HG02642 (cell line): ENCODE measurements around the gene NKD2.
"Not testable (repeated sequence)": the region's sequence is repeated elsewhere in the genome, so short reads cannot be mapped to it uniquely, and the experiment has no call there.

Experiments
- ATAC-seq: cut with Tn5 transposase; IDR thresholded peaks from one replicate; pipeline ENCODE4 v1.9.1; 2021; ENCODE audit warnings: mild to moderate bottlenecking; ENCODE audit not compliant: unreplicated experiment, poor library complexity

NKD2 gene

DNA sequence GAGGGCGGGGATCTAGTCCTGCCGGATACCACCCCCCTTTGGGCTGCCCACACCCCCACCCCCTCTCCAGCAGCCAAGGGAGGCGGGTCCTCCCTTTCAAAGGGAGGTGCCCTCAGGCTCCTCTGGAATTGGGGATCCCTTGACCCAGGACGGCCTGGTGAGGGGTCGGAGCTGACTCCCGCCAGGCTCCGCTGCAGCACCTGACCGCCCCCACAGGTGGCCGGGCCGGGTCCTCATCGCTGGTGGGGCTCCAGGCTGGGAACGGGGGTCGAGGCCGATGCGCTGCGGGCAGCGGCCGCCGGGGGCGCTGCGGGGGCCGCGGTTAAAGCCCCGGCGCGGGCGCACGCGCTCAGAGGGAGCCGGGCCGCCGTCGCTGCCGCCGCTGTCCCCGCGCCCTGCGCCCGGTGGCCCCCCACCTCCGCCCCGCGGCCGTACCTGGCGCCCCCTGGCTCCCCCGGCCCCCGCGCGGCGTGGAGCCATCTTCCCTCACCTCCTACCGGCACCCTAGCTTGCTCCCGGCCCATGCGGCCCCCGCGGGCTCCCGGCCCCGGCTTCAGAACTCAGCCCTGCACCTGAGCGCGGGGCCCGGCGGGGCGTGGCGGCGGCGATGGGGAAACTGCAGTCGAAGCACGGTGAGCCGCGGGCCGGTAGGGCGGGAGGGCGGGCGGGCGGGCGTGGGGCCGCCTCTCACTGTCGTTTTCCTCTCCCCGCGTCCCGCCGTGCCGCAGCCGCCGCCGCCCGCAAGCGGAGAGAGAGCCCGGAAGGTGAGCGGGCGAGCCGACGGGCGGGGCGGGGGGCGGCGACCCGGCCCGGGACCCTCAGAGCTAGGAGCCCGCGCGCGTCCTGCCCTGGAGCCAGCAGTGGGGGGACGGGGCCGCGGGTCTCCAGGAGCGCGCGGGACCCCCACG, at the start of gene NKD2:
Gene NKD2, plus strand, starts transcription at position 352 of the 908 bp plus-strand sequence. Its CDS starts 256 bp downstream, at position 608.
- peak; percentile 44 for ATAC-seq

- no peak for ATAC-seq
These were observed 48.7 kb upstream of the NKD2 start for GRCh38 chr5:959581-960531.

GRCh38 chr5:960551-960950, 48.1 kb upstream of the NKD2 start:
- ATAC-seq = no peak

DNA sequence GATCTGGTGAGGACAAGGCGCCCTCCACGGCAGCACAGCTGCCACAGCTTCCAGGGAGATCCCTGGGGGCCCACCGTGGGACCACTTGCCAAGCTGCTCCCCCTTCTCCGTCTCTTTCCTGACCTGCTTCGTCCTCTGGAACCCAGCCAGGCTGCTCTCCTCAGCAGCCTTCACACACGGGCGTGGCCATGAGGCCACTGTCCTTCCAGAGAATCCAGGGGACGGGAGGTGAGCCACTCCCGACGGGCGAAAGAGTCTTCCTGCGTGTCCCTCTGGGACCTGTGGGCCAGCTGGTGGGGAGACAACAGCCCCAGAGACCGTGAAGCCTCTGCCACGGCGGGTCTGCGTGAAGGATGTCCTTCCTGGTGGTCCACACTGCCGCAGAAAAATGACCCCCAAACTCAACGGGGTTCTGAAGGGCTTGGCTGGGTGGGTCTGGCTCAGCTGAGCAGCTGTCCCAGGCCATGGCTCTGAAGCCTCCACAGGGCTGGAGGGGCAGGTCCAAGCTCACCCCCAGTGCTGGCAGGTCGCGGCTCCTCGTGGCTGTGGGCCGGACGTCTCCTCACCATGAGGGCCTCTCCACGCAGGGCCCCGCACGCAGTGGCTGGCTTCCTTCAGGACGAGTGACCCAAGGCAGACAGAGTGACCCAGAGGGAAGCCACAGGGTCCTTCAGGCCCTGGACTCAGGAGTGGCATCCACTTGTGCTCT, 47.4 kb upstream of the NKD2 start:
- no peak for ATAC-seq

GRCh38 chr5:961711-962240, 46.8 kb upstream of the NKD2 start:
- ATAC-seq = no peak

DNA sequence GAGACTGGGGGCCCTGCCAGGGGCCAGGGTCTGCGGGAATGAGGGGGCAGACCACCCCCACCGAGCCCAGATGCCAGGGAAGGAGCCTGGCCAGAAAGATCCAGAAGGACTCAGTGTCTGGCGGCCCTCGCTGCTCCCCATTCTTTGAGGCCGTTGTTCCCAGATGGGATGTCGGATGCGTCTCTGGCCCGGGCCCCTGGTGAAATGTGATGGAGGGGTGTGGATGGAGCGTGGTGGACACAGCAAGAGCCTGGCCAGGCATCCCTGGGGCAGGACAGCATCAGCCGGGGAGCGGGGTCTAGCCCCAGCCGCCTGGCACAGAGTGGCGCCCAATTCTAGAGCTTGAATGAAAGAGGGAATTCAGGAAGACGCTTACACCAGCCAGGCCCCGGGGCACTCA, 46.2 kb upstream of the NKD2 start:
- ATAC-seq = no peak

DNA sequence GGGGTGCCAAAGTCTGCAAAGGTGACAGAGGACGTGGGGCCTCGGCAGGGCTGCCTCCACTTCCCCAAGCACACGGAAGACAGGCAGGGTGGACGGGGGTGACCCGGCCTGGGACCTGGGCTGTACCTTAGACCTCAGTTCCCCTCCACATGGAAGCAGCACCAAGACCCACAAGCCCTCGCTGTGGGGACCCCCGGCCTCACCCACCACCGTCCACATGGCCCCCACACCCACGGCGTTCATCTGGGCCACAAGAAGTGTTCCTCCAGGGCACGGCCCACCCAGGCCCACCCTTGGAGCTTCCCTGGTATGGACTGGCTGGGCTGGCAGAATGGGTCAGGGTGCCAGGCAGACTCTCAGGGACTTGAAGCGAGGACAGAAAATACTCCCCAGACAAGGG, 45.8 kb upstream of the NKD2 start:
- no peak for ATAC-seq

- no peak for ATAC-seq
These were observed 45.3 kb upstream of the NKD2 start for GRCh38 chr5:963310-963672.

DNA sequence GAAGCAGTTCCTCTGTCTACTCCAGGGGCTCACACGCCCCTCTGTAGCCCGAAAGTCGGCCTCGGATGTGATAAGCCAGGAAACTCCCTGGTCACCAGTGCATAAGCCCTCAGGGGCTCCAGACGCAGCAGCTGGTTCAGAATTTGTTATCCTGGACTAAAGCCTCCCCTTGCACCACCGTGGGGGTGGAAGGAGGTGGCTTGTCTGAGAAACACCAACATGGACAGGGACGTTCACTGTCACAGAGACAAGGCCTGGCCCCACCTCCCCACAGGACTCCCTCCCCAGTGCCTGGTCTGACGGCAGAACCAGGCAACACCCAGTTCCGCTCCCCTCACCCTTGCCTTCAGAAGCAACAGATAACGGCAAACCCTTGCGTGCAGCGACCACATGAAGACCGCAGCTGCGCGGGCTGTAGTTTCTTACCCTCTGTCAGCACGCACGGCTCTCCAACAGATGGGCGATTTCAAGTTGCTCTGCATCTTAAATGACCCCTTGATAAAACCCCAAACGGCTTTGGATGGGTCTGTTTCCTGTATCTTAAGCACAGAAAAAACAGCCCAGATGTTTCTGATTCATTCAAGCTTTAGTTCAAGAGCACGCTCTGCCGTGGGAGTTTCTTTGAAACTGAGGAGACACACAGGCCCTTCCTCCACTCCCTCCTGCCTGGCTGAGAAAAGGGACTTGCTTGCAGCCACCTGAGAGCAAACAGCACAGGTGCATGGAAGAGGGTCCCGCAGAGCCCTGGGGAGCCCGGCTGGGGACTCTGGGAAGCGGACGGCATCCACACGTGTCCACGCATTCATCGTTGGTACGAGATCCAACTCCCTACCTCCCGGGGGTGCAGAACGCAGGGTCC, 44.7 kb upstream of the NKD2 start:
- peak; percentile 83 for ATAC-seq

- no peak for ATAC-seq
These were observed 43.8 kb upstream of the NKD2 start for GRCh38 chr5:964821-965220.

GRCh38 chr5:965604-966344, 42.8 kb upstream of the NKD2 start:
- ATAC-seq = no peak

DNA sequence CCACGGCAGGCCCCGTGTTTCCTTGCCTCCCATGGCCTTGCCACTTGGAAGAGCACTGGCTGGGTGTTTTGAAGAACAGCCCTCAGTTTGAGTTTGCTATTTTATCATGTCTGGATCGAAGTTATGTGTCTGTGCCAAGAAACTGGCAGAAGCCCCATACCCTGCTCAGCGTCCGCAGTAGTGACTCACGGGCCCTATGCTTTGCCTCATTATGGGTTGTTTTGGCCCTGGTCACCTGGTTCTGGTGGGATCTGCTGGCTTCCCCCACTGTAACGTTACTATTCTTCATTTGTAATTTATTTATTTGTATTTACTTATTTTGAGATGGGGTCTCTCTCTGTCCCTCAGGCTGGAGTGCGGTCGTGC, 42.3 kb upstream of the NKD2 start:
- ATAC-seq = no peak

DNA sequence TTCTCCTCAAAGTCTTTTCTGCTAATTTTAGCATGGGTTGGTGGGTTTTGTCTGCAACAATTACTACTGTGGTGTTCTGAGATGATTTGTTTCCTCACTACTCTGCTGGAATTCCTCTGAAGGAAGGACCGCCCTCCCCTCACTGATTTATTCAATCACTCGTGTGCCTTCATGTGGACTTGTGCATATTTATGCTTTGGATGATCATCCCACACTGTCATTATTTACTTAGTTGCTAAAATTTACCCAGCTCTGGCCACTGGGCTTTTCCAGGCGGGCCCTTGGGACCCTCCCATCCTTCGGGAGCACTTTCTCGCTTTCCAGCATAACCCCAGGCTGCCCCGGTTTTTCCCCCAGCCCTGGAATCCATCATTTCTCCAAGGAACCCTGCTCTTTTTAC, 41.7 kb upstream of the NKD2 start:
- no peak for ATAC-seq

- no peak for ATAC-seq
These were observed 39.7 kb upstream of the NKD2 start for GRCh38 chr5:968881-969280.

- no peak for ATAC-seq
These were observed 39.2 kb upstream of the NKD2 start for GRCh38 chr5:969408-969839.

DNA sequence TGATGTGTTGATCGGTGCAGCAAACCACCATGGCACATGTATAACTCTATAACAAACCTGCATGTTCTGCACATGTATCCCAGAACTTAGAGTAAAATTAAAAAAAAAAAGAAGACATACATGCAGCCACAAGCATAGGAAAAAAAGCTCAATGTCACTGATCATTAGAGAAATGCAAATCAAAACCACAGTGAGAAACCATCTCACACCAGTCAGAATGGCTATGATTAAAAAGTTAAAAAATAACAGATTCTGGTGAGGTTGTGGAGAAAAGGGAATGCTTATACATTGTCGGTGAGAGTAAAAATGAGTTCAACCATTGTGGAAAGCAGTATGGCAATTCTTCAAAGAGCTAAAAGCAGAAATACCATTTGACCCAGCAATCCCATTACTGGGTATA, 36.0 kb upstream of the NKD2 start:
- not testable (repeated sequence) for ATAC-seq

DNA sequence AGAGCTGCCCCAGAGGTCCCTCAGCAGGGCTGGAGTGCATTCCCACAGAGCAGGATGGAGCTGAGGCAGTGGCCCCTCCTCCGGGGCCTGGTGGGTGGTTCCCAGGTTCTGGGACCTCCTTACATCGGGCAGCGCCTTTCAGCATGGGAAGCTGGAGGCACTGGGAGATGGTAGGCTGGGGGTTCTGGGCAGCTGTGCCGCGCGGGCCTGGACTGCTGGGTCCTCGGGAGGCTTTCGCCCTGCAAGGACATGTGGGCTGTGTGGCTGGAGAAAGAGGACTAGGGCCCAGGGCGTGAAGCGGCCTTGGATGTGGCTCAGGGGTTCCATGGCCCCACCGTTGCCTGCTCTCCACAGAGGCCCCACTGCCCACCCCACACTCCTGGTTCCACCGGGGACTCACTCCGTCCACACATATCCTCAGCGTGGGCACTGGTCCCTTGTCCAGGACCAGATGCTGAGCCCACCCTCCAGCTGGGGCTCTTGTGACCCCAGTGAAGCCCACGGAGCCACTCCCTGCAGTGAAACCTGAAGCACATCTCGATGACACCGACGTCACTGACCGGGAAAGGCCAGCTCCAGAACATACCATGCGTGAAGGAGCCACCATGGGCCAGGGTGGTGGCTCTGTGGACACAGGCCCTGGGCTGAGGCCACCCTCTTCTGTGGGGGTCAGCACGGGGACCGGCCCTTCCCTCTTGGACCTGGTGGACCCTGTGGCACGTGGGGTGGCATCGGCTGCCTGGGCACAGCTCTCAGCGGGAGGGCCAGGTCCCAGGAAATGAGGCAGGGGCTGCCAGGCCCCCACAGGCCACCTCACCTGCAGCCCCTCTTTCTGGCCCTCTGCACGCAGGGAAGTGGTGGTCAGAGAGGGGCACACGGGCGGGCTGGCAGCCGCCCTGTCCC, 31.5 kb upstream of the NKD2 start:
- ATAC-seq = no peak

GRCh38 chr5:978054-978453, 30.5 kb upstream of the NKD2 start:
- no peak for ATAC-seq
